ENCODE results near the gene TFDP2. TPM values are rescaled to one million over a fixed set of nuclear protein-coding genes. Genes with fewer than 3 reads are reported as not detected.
A peak's percentile ranks its signal among the peaks of the same experiment; 100 is the strongest.

The TFDP2 gene
- total RNA-seq, 1 donor from 2014 or later = 114 TPM

DNA sequence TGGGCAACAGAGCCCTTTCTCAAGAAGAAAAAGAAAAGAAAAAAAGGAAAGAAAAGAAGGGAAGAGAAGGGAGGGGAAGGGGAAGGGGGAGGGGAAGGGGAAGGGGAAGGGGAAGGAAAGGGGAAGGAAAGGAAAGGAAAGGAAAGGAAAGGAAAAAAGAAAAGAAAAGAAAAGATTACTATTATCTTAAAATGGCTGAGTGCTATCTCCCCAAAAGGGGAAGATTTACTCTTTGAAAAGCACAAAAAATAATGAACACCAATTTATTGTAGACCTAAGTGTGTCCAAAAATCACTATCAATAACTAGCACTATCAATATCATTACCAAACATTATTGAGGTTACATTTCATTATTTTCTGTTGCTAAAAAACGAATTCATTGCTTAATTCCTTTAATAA is 183.9 kb downstream of the TFDP2 start:
- DNase-seq (ENCODE audit: low read depth) = no peak

DNA sequence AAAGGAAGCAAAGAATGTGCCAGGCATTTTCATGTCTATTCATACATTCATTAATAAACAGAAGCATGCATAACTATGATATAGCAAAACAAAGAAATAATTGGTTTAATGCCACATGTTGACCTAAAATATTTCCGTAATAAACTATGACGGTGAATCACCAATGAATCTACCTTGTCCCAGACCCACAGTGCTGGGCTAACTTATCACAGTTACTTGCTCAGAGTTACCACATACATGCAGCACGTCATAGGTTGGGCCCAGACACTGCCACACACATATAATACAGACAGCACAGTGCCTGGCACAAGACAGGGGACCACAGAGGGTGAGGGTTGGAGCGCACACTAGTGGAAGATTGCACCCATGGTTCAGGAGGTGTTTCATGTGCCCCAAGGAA is 186.0 kb downstream of the TFDP2 start:
- DNase-seq (ENCODE audit: low read depth) = no peak

DNA sequence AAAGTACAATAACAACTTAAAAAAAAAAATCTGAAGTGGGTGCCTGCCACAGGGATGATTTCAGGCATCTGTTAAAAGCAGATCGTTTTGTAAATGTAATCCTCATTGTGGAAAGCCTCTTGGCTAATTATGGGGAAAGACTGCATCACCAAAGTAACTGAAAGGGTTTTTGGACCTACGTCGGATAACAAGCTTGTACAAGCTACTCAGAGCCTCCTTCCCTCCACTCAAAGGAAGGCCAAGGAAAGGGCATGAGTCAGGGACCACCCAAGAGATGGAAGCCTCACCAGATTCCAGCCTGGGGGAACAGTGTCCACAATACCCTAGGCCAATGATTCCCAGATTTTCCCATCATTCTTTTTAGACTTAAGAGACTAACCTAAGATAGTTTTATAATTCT is 188.6 kb downstream of the TFDP2 start:
- peak; percentile 28 for DNase-seq (ENCODE audit: low read depth)

DNA sequence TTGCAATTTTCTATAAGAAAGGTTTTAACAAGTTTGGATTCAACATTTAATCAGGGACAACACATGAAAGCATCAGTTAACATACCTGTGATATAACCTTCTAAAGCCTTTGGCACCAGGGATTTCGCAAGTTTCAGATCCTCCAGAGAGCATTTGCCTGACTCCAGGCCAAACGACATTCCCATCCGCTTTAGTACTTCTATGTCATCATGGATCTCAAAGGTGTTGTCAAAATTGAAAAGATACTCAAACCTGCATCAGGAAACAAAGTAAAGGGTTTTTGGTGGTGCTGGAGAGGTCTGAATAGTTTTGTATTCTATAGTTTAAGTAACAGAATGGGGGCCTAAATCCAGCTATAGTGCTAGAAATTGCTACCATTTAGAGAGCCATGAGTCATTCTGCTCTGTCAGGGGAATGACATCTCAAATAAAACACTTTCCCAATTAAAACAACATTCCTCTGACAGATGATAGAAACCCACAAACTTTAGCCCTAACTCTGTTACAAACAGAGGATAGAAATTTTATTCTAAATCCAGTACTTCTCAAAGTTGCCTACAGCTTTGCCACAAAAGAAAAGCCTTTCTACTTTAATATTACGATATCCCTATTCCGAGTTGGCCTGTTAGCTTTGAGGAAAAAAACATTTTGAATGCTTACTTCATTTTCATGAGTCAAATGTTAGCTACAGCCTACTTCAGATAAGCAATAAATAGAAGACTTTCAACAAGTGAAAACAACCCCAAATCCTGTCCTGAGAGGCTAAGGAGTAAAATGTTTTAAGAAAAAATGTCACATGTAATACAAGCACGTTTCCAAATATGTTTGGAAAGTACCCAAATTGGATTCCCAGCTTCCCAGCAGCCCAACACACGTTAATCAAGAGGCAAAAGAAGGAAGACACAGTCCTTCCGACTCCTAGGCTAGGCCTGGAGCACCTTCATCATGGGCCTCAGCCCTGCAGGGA is 189.5 kb downstream of the TFDP2 start:
- DNase-seq (ENCODE audit: low read depth) = peak; percentile 56

DNA sequence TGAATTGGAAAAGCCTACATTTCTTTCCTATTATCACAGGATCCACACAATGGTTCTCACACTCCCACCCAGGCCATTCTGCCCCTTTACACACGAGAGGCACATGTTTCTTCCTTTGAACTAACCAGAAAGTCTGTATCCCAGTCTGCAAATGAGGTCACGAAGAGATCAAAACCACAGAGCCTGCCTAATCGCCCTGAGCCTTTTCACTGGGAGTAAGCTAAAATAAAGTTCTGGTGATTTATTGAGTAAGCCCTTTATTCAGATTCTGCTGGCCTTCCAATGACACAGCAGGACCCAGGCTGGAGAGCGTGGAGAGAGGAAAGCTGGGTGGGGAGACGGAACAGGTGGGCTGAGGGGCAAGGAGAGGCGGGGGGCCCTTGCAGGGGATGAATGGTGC is 194.2 kb downstream of the TFDP2 start:
- peak; percentile 83 for DNase-seq (ENCODE audit: low read depth)

DNA sequence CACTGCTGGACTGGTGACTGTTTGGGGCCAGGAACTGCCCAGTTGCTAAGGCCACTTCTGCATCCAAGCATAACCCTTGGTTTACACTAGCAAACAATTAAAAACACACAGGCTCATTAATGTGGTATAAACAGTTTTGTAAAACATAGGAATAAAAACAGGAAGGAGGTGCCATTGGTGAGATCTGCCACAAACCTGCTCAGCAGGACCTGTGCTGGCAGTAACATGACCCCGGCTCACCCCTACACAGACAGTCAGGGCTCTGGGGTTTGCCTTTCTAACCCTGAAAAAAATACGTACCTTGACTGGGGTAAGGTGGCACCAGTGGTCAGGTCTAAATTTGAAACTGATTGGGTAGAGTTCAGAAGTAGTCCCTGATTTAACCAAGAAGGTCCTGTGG is 196.7 kb downstream of the TFDP2 start:
- DNase-seq (ENCODE audit: low read depth) = no peak

DNA sequence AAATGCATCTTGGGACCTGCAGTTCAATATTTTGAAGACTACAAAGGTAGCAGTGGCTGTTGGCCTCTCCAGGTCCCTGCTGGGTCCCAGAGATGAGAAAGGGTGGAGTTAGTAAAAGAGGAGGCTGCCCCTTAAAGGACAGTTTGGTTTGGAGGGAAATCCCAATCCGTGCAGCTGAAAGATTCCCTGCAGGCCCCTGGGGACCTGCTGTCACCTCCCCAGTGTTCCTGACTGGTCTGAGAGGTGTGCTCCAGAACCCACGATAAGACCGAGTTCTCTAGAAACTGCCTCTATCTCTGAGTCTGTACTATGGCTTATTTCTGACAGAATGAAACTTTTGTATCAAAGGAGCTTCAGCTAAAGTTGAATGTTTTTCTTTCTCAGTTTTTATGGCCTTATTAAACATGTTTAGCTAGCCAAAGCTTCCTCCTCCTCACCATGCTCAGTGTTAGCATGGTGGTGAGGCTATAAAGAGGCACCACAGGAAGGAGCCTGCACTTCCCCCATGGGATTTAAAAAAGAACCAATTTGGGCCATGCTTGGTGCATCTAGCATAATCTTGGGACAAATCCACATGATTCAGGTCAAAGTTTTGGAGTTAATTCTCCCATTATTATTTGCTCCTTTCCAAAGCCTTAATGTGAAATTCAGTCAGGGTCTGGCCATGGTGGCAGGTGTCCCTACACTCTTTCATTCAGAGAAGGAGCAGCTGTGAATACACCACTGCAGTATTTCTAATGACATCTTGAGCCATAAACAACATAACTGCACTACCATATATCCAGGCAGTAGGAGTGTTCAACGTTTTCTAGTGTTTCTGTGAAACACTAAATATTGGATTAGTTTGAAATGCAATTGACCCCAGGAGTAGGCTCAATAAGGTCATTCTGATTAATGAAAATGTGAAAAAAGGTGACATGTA is 198.5 kb downstream of the TFDP2 start:
- peak; percentile 31 for DNase-seq (ENCODE audit: low read depth)

DNA sequence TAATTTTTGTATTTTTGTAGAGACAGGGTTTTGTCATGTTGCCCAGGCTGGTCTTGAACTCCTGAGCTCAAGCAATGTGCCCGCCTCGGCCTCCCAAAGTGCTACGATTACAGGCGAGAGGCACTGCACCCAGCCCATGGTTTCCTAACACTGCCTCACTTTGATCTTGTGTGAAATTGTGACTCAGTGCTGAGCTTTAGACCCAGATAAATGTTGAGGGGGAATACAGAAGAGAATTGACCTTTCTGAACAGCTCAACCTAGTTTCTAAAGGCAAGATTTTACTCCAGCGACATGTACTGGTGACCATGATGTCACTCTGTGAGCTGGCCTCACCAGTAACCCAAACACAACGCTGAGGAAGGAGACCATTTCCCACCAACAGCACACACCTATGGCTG is 199.4 kb downstream of the TFDP2 start:
- no peak for DNase-seq (ENCODE audit: low read depth)

DNA sequence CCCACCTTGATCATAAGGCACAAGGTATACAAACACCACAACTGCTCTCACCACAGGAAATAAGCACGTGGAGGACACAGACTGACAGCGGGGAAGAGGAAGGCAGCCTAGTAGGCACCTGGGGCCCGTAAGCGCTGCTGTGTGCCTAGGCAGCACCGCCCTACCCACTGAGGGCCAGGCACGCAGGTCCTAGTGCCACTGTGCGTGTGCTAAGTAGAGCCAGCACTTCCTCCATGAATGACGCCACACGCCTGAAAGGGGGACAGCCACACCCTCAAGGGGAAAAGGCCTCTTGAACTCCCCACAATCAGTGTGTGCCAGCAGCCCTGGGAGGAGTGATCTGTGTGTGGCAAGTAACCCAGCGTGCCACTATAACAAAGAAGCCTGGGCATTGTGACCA is 199.9 kb downstream of the TFDP2 start:
- DNase-seq (ENCODE audit: low read depth) = no peak

DNA sequence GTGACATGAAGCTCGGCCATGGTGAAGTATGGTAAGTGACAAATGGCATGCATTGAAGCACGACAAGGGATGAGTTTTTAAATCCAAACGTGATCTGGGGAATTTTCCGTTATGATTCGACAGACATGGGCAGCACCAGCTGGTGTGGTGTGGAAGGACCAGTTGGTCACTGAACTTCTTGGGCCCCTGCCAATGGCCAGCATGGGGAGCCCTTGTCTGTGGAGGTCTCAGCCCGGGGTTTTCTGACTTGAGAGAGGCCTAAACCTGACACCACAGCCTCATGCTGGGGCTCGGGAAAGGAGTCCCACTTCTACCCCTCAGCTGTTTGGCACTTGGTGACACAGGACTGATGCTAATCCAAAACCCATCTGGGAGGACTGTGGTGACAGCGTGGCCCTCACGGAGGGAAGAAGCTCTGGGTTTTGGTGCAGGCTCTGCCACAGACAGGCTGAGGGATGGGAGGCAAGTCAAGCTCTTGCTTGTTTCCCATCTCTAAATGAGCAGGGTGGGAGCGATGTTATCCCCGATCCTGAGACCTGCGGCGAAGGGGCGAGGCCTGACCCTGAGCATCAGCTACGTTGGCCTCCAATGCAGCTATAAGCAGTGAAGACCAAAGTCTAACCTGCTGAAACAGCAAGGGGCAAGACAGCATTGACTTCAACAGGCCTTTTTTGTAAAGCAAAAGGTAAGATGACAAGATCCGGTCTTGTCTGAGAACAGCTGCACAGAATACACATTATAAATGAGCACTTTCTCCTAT is 203.4 kb downstream of the TFDP2 start:
- DNase-seq (ENCODE audit: low read depth) = peak; percentile 99

DNA sequence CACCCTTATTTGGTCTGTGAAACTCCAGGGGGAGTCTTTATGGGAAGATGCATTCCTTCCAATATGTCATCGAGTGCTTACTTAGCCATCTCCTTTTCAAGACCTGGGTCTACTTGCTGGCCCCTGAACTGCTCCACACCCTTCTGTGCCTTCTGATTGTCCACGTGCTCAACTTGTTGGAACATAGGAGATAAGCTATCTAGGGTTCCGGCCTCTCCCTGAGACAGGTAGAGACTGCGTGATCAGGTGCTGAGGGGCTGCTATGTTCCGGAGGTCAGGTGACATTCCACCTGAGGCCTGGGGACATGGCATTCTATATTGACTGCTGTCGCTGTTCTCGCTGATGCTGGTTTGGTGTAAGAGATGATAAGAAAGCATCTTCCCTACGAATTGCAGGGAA is 207.3 kb downstream of the TFDP2 start:
- no peak for DNase-seq (ENCODE audit: low read depth)

DNA sequence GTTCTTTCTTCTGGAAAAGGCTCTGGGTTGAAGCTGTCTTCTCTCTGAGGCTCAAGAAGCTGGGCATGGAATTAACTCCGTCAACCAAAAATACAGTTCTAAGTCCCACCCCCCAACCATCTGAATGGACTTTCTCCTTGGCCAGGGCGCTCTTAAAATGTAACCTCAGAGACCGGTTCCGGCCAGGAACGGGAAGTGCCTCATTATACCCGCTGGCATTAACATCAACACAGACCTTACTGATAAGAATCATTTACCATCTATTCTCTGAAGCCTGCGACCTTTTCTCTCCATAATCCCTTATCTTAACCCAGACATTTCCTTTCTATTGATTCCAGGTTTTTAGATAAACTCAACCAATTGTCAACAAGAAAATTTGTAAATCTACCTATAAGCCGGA is 208.3 kb downstream of the TFDP2 start:
- DNase-seq (ENCODE audit: low read depth) = no peak

DNA sequence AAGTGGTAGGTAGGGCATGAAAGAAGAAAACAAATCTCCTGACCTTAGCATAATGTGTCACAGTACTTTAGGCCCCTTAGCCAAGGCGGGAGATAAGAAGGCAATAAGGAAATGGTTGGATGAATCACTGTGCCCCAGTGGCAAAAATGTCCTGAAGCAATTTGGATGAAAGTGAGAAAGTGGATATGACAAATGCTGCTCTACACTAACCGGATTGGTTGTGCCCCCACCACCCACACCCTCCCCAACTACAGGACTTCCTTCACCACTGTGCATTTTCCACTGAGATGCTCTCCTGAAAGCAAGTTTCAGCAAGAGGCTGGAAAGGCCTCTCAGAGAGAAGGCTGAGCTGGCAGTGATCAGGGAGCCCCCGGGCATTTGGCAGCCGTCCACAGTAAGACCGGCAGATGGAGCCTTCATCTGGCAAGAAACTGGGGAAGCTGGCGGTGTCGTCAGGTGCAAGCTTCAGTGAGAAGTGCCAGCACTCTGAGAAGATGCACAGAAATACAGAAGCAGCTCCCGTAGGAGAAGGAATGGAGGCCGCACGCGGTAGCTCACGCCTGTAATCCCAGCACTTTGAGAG is 209.1 kb downstream of the TFDP2 start:
- peak; percentile 72 for DNase-seq (ENCODE audit: low read depth)

DNA sequence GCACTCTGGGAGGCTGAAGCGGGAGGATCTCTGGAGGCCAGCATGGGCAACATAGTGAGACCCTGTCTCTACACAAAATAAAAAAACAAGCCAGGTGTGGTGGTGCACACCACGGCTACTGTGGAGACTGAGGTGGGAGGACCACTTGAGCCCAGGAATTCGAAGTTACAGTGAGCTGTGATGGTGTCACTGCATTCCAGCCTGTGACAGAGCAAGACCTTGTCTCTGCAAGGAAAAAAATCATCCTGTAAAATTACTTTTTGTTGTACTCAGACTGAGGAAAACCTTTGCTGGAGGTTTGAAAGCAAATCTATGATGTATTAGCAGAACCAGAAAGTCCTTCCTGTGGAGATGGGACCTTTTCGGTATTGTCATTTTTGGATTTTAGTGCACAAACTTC is 209.6 kb downstream of the TFDP2 start:
- DNase-seq (ENCODE audit: low read depth) = no peak

DNA sequence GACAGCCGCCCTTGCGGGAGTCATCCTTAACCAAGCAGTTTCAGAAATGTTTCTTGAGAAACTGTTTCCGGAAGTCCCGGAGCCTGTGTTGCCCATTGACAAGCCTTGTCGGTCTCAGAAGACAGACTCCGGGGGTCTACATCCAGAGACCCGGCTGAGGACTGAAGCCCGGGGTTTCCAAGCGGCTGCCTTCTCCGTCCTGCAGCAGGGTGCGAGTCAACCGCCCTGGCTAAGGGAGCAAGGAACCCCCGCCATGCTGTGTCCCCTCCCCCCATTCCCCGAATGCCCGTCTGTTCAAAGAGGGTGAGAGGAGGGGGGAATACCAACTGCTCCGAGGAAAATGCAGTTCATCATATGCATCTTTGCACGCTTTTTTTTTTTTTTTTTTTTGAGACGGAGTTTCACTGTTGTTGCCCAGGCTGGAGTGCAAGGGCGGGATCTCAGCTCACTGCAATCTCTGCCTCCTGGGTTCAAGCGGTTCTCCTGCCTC is 211.3 kb downstream of the TFDP2 start:
- DNase-seq (ENCODE audit: low read depth) = no peak

DNA sequence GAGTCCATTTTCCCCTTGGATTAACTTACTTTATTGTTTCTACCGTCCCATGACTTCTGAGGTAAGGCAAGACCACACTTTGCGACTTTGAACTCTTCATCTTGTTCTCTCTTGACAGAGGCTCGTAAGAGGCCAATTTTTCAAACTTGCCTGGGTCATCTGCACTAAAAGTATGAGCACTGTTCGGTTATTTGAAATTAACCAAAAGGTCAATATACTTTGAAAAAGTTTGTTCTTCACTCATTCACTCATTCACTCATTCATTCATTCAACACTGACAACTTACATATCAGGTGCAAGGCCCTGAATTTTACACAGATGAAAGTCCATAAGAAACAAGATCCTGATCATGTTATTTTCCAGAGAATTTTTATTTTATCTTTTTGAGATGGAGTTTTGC is 215.0 kb downstream of the TFDP2 start:
- DNase-seq (ENCODE audit: low read depth) = no peak

DNA sequence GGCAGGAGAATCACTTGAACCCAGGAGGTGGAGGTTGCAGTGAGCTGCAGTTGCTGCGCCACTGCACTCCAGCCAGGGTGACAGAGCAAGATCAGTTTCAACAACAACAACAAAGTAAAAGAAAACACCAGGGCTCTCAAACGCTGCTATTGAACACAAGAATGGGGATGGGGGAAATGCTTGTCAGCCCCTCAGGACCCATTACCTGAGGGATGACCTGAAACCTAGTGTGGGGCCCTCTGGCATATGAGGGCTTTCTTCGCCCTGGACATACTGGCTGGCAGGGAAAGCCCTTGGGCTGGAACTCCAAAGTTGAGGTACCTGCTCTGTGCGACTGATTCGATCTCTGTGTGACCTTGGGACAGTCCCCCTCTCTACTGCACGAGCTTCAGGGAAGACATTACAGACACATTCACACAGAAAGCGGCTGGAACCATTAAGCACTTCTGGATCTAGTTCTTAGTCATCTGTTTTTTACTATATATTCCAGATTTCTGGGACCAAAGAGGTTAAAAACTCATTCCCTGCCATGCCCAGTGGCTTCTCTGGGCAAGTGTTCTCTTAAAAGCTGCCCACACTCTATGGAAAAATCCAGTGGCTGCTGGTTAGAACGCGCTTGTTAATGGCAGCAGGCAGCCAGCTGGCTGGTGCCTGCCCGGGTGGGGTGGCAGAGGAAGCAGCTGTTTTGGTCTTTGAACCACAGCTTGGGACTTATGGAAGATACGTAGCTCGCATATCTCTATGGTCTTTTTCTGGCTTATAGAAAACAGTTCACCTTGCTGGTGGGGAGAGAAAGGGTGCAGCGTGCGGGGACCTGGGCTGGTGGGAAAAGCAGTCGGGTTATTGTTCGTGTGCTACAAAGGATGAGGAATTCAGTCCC is 215.7 kb downstream of the TFDP2 start:
- DNase-seq (ENCODE audit: low read depth) = peak; percentile 87

DNA sequence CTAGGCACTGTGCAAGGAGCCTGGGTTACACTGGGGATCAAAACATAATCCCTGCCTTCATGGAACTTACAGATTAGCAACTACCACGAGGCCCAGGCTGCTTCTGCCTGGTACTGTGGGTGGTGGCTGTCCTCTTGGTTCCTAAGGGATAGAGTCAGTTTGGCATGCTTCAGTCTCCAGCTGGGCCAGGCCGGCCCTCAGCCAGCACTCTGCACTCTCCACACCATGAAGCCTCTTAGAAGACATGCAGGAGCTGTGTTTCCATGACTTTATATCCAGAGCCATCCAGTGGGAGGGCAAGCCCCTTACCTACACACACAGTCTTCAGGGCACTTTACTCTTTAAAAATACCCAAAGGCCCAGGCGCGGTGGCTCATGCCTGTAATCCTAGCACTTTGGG is 218.5 kb downstream of the TFDP2 start:
- DNase-seq (ENCODE audit: low read depth) = no peak

DNA sequence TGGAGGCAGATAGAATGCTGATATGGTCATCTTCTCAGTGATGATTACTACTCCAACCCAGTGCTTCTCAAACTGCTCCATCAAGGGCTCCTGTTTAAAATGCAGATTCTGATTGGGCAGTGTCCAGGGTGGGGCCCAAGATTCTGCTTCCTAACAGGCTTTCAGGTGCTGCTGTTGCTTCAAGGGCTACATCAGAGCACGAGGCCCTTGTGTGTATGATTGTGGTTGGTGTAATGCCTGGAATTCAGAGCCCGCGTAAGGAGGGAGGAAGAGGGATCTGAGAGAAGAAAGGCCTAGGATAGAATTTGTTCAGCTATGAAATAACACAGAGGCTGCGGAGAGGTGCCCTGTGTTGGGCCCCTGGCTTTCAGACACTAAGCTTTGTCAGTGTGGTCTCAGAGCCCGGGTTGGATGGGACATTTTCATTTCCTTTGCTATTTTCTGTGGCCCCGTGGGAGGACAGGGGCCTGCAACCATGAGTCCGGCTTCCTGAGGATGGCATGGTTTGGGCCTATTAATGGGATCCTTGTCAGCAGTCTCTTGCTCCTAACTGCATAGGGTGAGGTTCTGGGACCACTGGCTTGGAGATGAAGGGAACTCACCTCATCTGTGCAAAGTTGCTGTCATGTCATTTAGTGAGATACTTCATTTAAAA is 219.9 kb downstream of the TFDP2 start:
- no peak for DNase-seq (ENCODE audit: low read depth)
